ENCODE data around the gene LCK. TPM values are rescaled to one million over a fixed set of nuclear protein-coding genes. Genes with fewer than 3 reads are reported as not detected.
A peak's percentile ranks its signal among the peaks of the same experiment; 100 is the strongest.

Gene LCK
- total RNA-seq, 1 donor from 2014 or later, result 16.6 TPM

GRCh38 chr1:32208891-32209328, 42.2 kb upstream of the LCK start, which contains the start of gene DCDC2B:
DCDC2B (plus strand) TSS chr1:32209089; CDS start chr1:32209094, 5 bp downstream.
- H3K27me3 Mint-ChIP-seq, result no peaks in the 10 kb centered on the region
- no peak for TF ChIP-seq CTCF (IDR thresholded peaks at IDR 0.05)
- H3K9me3 Mint-ChIP-seq, result no peaks in the 10 kb centered on the region
- H3K27ac Mint-ChIP-seq, result peak within 1 kb of the TSS; percentile 24
- DNase-seq (no peak), ATAC-seq (ENCODE audit: low read depth) (peak; percentile 9)
- POLR2A ChIA-PET, result interaction anchor here (1.5 to 4.6 kb wide), 2 partner anchors 12 to 136 kb away, joined by 8 to 18 read pairs; partner anchors contain the start of genes EIF3I, TMEM234 and TMEM39B
- peaks cover 56% of the 10 kb centered on the region for H3K4me1 Mint-ChIP-seq
- H3K36me3 Mint-ChIP-seq (ENCODE audit: low read depth), result peaks cover 11% of the 10 kb centered on the region
- CTCF ChIA-PET, result interaction anchor here (0.7 kb wide), 1 partner anchor 12 kb away, joined by 4 read pairs; no protein-coding TSS in a partner anchor
- intact Hi-C loops (cut with micrococcal nuclease), result loop anchor here (1.0 kb wide), 1 partner anchor 13 kb away; the partner anchor contains the start of genes EIF3I and TMEM234
- H3K4me3 Mint-ChIP-seq, result peak within 1 kb of the TSS; percentile 35

- ChIA-PET POLR2A (interaction anchor here (0.6 to 3.3 kb wide), 15 partner anchors 9 to 1166 kb away, joined by 3 to 26 read pairs (median 7); partner anchors contain the start of genes BSDC1, CCDC28B, HDAC1 and IQCC), CTCF (interaction anchor here (0.6 to 5.3 kb wide), 39 partner anchors 9 to 200 kb away, joined by 3 to 51 read pairs (median 4); partner anchors contain the start of genes BSDC1, CCDC28B, FAM167B and FAM229A)
- no peaks in the 10 kb centered on the region for H3K27me3 Mint-ChIP-seq
- intact Hi-C loops (cut with micrococcal nuclease), result loop anchor here (1.0 to 5.0 kb wide), 5 partner anchors 11 to 198 kb away; partner anchors contain the start of genes FAM229A, IQCC and TSSK3
- H3K36me3 Mint-ChIP-seq (ENCODE audit: low read depth), result peaks cover 48% of the 10 kb centered on the region
- H3K9me3 Mint-ChIP-seq, result no peaks in the 10 kb centered on the region
- H3K4me3 Mint-ChIP-seq, result no peak overlapping the region
- no peak for DNase-seq
- peak; percentile 93 for ATAC-seq (ENCODE audit: low read depth)
- peaks cover 21% of the 10 kb centered on the region for H3K4me1 Mint-ChIP-seq
- TF ChIP-seq CTCF (IDR thresholded peaks at IDR 0.05), result peak; percentile 44
- H3K27ac Mint-ChIP-seq, result no peak overlapping the region
Observed at GRCh38 chr1:32215629-32216480, 35.2 kb upstream of the LCK start.

GRCh38 chr1:32216566-32216965, 34.5 kb upstream of the LCK start:
- POLR2A ChIA-PET, result interaction anchor here (0.6 to 3.3 kb wide), 11 partner anchors 9 to 178 kb away, joined by 3 to 26 read pairs (median 9); partner anchors contain the start of genes BSDC1, CCDC28B, HDAC1 and MARCKSL1
- Mint-ChIP-seq H3K27ac (no peak overlapping the region), H3K27me3 (no peaks in the 10 kb centered on the region), H3K4me1 (peaks cover 28% of the 10 kb centered on the region), H3K9me3 (no peaks in the 10 kb centered on the region), H3K4me3 (no peak overlapping the region), H3K36me3 (ENCODE audit: low read depth) (peaks cover 51% of the 10 kb centered on the region)
- ATAC-seq (ENCODE audit: low read depth) (no peak), DNase-seq (no peak)
- intact Hi-C loops (cut with micrococcal nuclease), result loop anchor here (5.0 kb wide), 1 partner anchor 146 kb away; the partner anchor contains the start of genes FAM229A and TSSK3
- CTCF ChIA-PET, result interaction anchor here (0.7 to 5.3 kb wide), 20 partner anchors 9 to 198 kb away, joined by 3 to 51 read pairs (median 6); partner anchors contain the start of genes BSDC1, CCDC28B, FAM167B and MARCKSL1
- TF ChIP-seq CTCF (IDR thresholded peaks at IDR 0.05), result no peak

GRCh38 chr1:32219022-32219421, 32.0 kb upstream of the LCK start:
- H3K4me3 Mint-ChIP-seq, result no peak overlapping the region
- DNase-seq, result no peak
- intact Hi-C loops (cut with micrococcal nuclease), result loop anchor here (5.0 kb wide), 1 partner anchor 143 kb away; the partner anchor contains the start of genes FAM229A and TSSK3
- TF ChIP-seq CTCF (IDR thresholded peaks at IDR 0.05), result no peak
- no peaks in the 10 kb centered on the region for H3K27me3 Mint-ChIP-seq
- H3K27ac Mint-ChIP-seq, result no peak overlapping the region
- CTCF ChIA-PET, result no interaction called here
- no peak for ATAC-seq (ENCODE audit: low read depth)
- H3K36me3 Mint-ChIP-seq (ENCODE audit: low read depth), result peaks cover 65% of the 10 kb centered on the region
- H3K9me3 Mint-ChIP-seq, result no peaks in the 10 kb centered on the region
- POLR2A ChIA-PET, result interaction anchor here (1.2 to 3.5 kb wide), 2 partner anchors 18 to 21 kb away, joined by 3 to 16 read pairs; partner anchors contain the start of gene CCDC28B
- peaks cover 45% of the 10 kb centered on the region for H3K4me1 Mint-ChIP-seq
